KMS-11 (cell line): ENCODE data around the gene TDRD9.

ENCODE experiments used
- H2AFZ ChIP-seq: fragments of 200-600 bp; sonication (generic); 2 replicates; pipeline ENCODE4 v1.6.1; 2016; ENCODE audit warnings: antibody characterized with exemption, mixed run types, low read depth
- H3K27ac ChIP-seq: fragments of 200-600 bp; sonication (generic); 2 replicates; pipeline ENCODE4 v1.6.1; 2016; ENCODE audit warnings: mild to moderate bottlenecking, mixed run types
- H3K27me3 ChIP-seq: fragments of 200-600 bp; sonication (generic); 2 replicates; pipeline ENCODE4 v1.6.1; 2017; ENCODE audit warnings: mild to moderate bottlenecking, low read depth, mixed run types, moderate library complexity; ENCODE audit not compliant: insufficient read depth
- H3K36me3 ChIP-seq: fragments of 200-600 bp; sonication (generic); 2 replicates; pipeline ENCODE4 v1.6.1; 2017; ENCODE audit warnings: mild to moderate bottlenecking, mixed run types; ENCODE audit not compliant: insufficient read depth
- H3K4me1 ChIP-seq: fragments of 200-600 bp; sonication (generic); 2 replicates; pipeline ENCODE4 v1.6.1; 2016; ENCODE audit warnings: mild to moderate bottlenecking, low read depth, mixed run types; ENCODE audit not compliant: poor library complexity, severe bottlenecking
- H3K4me2 ChIP-seq: fragments of 200-600 bp; sonication (generic); 2 replicates; pipeline ENCODE4 v1.7.0; 2016; ENCODE audit warnings: mild to moderate bottlenecking, mixed run types
- H3K4me3 ChIP-seq: fragments of 200-600 bp; sonication (generic); IDR thresholded peaks from 2 replicates; pipeline ENCODE4 v1.6.1; 2017; ENCODE audit warnings: low read depth, low read length, mixed read lengths; ENCODE audit not compliant: insufficient read depth
- H3K79me2 ChIP-seq: fragments of 200-600 bp; sonication (generic); 2 replicates; pipeline ENCODE4 v1.6.1; 2016; ENCODE audit warnings: low read depth, mixed run types; ENCODE audit not compliant: insufficient read depth
- H3K9ac ChIP-seq: fragments of 200-600 bp; sonication (generic); 2 replicates; pipeline ENCODE4 v1.6.1; 2016; ENCODE audit warnings: mild to moderate bottlenecking, mixed run types
- H4K20me1 ChIP-seq: fragments of 200-600 bp; sonication (generic); 2 replicates; pipeline ENCODE4 v1.6.1; 2016; ENCODE audit warnings: mild to moderate bottlenecking, mixed run types; ENCODE audit not compliant: insufficient read depth
- CTCF ChIP-seq: fragments of 200-600 bp; sonication (generic); conservative IDR thresholded peaks from 2 replicates; pipeline ENCODE4 v1.6.1; 2017; ENCODE audit warnings: low read depth, mild to moderate bottlenecking, antibody characterized with exemption, low read length, moderate library complexity, mixed read lengths

The TDRD9 gene

GRCh38 chr14:103896578-103896977, 31.7 kb upstream of the TDRD9 start:
- Histone ChIP-seq H3K27ac (no peak overlapping the region), H3K27me3 (no peaks in the 10 kb centered on the region), H3K4me1 (no peaks in the 10 kb centered on the region), H3K4me3 (no peak overlapping the region), H3K79me2 (no peaks in the 10 kb centered on the region), H4K20me1 (no peaks in the 10 kb centered on the region), H3K36me3 (no peaks in the 10 kb centered on the region), H3K4me2 (no peak overlapping the region), H3K9ac (no peak overlapping the region), H2AFZ (no peak overlapping the region)
- no peak for TF ChIP-seq CTCF

GRCh38 chr14:103897075-103897947, 30.9 kb upstream of the TDRD9 start:
- TF ChIP-seq CTCF: no peak
- no peaks in the 10 kb centered on the region for H3K36me3 ChIP-seq
- no peaks in the 10 kb centered on the region for H3K79me2 ChIP-seq
- H2AFZ ChIP-seq: no peak overlapping the region
- no peak overlapping the region for H3K9ac ChIP-seq
- H4K20me1 ChIP-seq: no peaks in the 10 kb centered on the region
- no peak overlapping the region for H3K4me3 ChIP-seq
- no peaks in the 10 kb centered on the region for H3K27me3 ChIP-seq
- H3K4me1 ChIP-seq: no peaks in the 10 kb centered on the region
- no peak overlapping the region for H3K27ac ChIP-seq
- no peak overlapping the region for H3K4me2 ChIP-seq

GRCh38 chr14:103898204-103898603, 30.1 kb upstream of the TDRD9 start:
- H3K4me2 ChIP-seq: no peak overlapping the region
- no peaks in the 10 kb centered on the region for H3K27me3 ChIP-seq
- no peaks in the 10 kb centered on the region for H3K4me1 ChIP-seq
- no peak overlapping the region for H3K27ac ChIP-seq
- H3K9ac ChIP-seq: no peak overlapping the region
- H2AFZ ChIP-seq: no peak overlapping the region
- H4K20me1 ChIP-seq: no peaks in the 10 kb centered on the region
- no peak for TF ChIP-seq CTCF
- no peaks in the 10 kb centered on the region for H3K36me3 ChIP-seq
- no peaks in the 10 kb centered on the region for H3K79me2 ChIP-seq
- no peak overlapping the region for H3K4me3 ChIP-seq

- Histone ChIP-seq H4K20me1 (no peaks in the 10 kb centered on the region), H3K79me2 (no peaks in the 10 kb centered on the region), H3K4me1 (no peaks in the 10 kb centered on the region), H3K9ac (no peak overlapping the region), H3K4me2 (no peak overlapping the region), H3K27me3 (no peaks in the 10 kb centered on the region), H3K4me3 (no peak overlapping the region), H2AFZ (no peak overlapping the region), H3K27ac (no peak overlapping the region), H3K36me3 (no peaks in the 10 kb centered on the region)
- TF ChIP-seq CTCF: no peak
These were observed 29.5 kb upstream of the TDRD9 start for GRCh38 chr14:103898711-103899110.
